Stimulated activated CD8-positive, alpha-beta memory T cell treated with anti-CD3 and anti-CD28 coated beads, Interleukin-15, amount 100 ng/mL, for 4 hours (primary cell): ENCODE data around the gene TNNT1.

ENCODE experiments used
- DNase-seq, 2 donors: peaks; one replicate each; pipeline ENCODE4 v3.0.0-alpha.2; 2020; ENCODE audit warnings: low read depth in 2 of 2

The TNNT1 gene

DNA sequence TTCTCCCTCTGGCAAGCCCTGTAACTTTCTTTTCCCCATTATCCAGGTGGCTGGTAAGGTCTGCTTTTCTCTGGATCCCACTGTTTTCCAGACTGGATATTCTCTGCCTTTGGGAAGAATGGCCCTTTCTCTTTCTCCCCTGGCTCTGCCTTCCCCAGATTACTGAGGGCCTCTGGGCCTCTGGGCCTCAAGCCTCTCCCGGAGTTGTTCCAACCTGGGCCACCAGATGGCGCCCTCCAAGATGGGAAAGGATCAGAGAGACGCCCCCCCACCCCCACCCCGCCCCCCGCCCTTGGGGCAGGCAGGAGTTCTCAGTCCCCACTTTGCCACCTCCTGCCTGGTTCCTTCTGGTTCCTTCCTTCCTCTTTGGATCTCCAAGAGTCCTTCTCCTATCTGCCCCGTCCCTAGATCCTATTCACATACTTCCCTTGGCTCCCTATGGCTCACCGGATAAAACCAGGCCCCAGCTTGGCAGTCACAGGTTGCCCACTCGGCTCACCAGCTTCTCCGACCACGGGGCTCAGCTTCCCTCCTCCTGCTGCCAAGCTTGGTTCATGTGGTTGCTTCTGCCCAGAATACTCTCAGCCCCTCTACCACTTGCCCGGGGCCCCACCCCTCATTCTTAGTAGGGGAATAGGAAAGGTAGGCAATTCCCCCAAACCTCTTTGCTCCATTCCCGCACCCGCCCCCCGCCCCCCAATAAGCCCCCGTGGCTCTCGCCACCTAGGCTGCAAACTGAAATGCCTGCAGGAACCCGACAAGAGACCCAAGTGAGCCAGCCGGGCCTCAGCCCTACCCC, 60.3 kb downstream of the TNNT1 start:
- DNase-seq = peak; percentile 38 to 62

DNA sequence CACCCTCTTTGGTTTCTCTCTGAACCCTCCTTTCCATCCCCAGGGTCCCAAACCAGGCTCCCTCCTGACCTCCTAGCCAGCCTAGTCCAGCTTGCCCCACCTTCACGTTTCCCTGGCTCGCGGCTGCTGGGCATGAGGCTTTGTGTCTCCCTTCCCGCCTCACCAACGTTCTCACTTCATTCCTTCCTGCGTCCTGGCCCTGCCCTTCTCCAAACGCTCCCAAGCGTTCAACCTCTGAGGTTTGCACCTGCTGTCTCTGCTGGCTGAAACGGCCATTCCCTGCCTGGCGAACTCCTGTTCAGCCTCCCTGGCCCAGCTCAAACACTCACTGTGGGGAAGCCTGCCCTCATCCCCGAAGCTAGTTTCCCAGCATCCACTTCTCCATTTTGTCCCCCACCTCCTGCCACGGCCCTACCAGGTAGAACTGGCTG, 61.0 kb downstream of the TNNT1 start:
- no peak for DNase-seq

DNA sequence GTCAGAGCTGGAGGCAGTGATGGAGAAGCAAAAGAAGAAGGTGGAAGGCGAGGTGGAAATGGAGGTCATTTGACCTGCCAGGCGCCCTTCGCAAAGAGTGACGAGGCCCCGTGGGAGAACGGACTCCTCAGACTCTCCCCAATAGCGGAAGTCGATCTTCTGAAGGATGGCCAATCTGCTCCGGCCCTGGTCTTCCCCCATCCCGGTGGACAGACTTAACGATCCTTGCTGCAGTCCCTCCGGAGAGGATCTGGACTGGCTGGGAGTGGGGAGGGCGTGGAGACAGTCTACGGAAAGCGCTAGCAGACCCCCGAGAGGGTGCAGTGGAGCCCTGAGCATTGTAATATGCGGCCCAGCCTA, 61.5 kb downstream of the TNNT1 start:
- DNase-seq = no peak

DNA sequence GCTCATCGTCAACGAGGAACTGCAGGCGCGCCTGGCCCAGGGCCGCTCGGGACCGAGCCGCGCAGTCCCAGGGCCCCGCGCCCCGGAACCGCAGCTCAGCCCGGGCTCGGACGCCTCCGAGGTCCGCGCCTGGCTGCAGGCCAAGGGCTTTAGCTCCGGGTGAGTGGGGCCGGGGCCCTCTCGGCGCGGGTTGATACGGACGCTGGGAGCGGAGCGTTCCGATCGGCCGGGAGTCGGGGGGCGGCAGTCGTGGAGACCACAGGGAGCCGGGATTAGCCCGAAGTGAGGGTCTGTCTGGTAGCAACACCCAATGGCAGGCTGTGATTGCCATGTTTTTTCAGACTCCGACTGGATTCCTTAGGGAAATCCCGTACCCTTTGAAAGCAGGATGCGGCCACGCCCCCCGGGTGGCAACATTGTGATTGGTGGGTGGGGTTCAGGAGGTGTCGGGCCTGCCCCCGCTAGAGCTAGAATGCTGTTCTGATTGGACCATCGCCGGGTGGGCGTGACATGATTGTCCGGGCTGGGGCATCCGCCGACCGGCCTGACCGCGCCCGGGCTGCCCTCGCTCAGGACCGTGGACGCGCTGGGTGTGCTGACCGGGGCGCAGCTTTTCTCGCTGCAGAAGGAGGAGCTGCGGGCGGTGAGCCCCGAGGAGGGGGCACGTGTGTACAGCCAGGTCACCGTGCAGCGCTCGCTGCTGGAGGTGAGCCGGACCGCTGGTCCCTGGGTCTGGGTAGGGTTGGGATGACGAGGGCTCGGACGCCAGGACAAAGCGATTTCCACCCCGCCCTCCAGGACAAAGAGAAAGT, 62.1 kb downstream of the TNNT1 start:
- DNase-seq = peak in 1 of 2 donors; percentile 16

DNA sequence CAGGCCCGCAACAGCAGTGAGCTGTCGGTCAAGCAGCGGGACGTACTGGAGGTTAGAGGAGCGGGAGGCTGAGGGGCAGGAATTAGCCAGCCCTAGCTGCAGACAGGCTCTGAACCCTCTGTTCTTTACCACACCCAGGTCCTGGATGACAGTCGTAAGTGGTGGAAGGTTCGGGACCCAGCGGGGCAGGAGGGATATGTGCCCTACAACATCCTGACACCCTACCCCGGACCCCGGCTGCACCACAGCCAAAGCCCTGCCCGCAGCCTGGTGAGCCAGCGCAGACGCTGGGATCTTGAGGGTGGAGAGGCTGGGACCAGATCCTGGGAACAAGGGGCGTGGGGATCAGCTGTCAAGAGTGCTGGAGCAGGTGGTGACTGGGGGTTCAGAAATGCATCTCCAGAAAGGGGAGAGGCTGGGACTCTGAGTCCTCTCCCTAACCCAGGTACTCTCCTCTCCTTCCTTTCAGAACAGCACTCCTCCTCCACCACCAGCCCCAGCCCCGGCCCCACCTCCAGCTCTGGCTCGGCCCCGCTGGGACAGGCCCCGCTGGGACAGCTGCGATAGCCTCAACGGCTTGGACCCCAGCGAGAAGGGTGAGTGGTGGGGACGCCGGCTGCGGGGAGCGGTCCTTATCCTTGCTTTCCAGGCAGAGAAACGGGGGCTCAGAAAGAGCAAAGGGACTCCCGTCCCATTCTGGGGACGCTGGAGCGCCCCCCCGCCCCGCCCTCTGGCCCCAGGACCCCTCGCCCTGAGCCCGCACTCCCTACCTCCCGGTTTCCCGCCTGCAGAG, 62.9 kb downstream of the TNNT1 start:
- DNase-seq = no peak

DNA sequence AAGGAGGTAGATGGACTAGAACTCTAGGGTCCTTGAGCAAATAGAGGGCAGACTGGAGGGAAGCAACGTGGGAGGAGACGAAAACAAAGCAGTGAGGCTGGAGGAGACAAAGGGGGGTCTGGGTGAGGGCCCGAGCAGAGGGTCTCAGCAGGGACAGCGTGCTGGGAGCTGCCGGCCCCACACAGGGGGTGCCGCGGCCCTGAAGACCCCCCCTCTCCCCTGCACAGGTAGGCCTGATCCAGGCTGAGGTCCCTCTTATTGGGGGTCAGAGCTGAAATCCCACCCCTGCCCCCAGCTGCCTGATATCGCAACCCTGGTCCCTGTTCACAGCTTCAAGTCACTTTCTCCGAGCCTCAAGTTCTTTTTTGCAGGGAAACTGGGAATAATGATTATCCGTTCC, 64.6 kb downstream of the TNNT1 start:
- DNase-seq = no peak

DNA sequence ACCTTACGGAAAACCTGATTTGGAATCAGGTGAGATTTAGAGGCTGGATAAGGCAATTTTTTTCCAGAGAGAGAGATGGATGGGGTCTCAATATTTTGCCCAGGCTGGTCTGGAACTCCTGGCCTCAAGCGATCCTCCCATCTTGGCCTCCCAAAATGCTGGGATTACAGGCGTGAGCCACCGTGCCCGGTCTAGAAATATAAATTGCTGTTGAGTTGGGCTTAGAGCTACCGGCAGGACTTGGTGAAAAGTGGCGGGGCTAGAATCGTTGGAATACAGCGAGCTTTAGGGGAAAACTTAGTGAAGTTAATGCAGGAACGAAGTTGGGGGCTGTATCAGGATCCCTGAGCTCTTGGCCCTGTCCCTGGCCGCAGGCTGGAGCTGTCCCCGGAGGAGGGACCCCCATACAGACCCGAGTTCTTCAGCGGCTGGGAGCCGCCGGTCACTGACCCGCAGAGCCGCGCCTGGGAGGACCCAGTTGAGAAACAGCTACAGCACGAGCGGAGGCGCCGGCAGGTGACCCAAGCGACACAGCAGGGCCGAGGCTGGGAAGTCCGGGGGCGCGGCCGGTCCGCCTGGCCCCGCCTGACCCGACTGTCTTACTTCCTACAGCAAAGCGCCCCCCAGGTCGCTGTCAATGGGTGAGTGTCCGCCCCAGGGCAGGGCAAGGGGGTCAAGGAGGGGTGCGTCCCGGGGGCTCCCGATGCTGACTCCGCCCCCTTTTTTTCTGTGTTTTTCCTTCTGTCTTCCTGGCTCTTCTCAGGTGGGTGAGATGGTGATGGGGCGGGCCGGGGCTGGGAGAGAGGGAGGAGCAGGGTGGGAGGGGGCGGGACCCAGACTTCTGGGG, 65.8 kb downstream of the TNNT1 start:
- DNase-seq = no peak
